ENCODE measurements around the gene PPP4R4. TPM values are rescaled to one million over a fixed set of nuclear protein-coding genes. Genes with fewer than 3 reads are reported as not detected.

Gene PPP4R4
- total RNA-seq, 1 donor from 2014 or later, result 0.88 TPM

DNA sequence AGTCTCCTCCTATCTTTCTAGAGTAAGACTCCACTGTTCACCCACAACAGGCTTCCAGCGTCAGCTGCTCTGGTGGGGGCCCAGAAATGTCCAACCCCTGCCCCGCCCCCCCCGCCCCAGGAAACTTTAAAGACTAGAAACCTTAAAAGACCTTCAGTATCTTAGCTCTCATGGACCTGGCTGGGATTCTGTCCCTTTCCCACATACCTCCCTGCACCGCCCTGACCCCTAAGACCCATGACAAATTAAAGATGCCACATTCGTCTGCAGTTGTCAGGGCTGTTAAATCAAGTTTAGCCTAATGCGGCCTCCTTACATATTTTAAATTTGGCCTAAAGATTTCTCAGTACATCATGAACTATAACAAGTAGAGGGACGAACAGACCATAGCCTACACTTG is 129.0 kb downstream of the PPP4R4 start:
- intact Hi-C loops (cut with micrococcal nuclease), result no loop called here

DNA sequence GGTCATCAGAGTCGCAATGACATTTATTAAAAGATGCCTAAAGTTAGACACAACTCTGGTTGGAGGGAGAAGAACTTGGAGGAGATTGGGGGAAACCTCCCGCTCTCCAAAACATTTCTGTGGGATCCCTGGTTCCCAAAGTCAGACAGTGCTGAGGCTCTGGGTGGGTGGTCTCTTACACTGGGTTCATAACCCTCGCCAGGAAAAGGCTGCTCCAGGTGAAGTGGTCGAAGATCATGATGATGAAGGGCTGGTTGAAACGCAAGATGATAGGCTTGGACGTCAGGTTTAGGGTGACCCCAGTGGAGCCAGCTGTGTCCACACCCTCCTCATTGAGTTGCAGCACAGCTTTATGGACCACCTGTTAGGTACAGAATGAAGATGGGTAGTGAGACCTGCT is 130.1 kb downstream of the PPP4R4 start:
- intact Hi-C loops (cut with micrococcal nuclease), result no loop called here

DNA sequence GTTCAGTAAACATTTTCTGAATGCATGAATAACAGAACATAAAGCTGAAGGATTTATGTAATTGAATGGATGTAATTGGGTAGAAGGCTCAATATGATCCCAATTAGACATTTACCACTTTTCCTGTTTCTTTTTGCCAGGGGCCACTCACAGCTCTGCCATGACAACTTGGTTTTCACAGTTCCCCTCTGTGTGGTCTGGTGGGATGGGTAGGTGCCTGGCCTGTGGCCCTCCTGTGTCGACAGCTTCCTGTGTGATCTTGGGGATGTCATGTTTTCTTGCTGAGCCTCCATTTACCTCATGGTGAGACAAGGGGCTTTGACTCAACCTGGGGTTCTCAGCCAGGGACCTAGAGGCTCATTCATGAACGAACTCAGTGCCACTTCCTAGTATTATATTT is 131.5 kb downstream of the PPP4R4 start:
- intact Hi-C loops (cut with micrococcal nuclease), result no loop called here

DNA sequence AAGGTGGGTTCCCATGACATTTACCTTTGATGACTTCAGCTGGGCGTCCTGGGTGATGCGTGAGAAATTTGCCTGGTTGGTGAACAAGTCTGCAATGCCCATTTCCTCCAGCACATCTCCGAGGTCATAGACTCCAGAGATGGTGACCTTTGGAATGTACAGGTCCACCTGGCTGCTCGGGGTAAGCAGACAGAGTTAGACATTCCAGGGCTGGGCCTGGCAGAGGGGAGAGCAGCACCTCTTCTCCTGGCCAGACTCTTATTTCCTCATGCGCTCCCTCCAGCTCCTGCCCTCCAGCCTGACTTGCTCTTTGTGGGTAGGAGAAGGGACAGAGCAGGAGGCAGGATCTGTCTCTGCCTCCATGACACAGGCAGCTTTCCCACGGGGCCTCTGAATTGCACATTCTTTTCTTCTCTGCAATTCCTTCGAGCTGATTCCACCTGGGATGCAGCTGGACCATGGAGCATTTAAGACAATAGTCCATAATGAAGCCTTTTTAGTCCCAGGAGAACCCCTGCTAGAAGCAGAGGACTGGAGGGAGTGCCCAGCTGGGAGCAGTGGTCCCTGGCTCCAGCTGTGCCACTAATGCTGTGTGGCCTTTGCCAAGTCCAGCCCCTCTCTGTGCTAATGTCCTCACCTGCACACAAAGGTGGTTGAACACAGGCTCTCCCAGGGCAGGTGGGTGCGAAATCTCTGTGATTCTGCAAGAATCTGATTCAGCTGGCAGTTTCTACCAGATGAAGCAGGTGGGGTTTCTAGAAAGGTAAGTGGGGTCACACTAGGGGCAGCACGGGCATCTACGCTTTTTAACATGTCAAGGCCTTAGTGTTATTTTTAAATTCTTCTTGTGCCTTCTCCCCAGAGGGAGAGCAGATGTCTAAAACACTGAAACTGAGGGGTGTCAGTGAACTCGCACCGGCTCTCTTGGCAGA is 132.2 kb downstream of the PPP4R4 start:
- intact Hi-C loops (cut with micrococcal nuclease), result no loop called here

DNA sequence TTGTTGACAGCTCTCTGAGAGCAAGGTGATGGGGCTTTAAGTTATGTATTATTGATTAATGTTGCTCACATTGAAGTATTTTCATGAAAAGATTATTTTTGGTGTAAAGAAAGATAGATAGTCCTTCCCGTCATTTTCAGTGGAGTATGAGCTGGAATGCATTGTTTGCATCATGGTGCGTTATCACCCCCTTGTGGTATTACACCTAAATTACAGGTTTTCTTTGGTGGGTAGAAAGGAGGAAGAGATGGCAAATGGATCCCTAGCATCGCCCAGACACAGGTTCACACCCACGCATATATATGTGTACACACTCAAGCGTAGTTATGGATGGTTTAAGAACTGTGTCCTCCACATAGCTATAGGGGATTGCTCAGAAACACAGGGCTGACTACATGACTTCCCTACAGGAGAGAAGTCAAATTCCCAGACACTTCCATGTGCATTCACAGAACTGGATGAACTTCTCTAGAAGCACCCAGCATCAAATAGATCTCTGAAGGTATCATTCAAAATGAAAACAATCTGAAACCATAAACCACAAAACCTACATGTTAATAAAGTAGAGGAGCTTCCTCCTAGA is 133.4 kb downstream of the PPP4R4 start:
- intact Hi-C loops (cut with micrococcal nuclease), result no loop called here

DNA sequence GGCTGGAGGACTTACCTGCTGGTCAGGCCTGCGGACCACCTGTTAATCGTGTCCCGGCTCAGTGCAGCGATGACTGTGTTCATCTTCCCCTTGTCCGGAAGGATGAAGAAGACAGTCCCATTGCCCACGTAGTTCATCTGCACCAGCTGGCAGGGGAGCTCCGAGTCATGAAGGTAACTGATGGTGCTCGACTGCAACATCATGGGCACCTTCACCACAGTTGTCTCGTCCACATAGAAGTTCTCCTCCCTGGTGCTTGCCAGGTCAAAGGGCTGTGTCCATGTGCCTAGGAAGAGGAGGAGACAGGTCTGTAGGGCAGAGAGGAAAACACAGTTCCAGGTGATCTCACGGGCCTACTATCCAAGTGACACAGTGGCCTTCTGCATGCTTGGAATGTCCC is 135.6 kb downstream of the PPP4R4 start:
- intact Hi-C loops (cut with micrococcal nuclease), result no loop called here

DNA sequence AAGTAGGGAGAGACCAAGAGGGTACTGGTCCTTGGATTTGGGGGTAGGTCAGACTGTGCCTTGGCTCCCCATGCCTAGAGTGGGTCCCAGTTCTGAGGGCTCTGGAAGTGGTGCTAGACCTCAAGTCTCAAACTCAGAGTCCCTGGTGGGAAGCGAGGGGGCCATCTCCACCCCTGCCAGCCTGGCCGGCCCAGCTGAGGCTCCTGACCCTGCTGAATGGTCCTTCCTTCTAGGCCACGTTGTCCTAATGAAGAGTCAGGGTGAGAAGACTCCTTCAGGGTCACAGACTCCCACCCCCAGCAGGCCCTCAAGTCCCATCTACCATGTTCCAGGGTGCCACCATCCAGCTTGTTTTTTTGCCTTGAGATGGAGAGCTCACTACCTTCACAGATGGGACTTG is 136.1 kb downstream of the PPP4R4 start:
- intact Hi-C loops (cut with micrococcal nuclease), result no loop called here

DNA sequence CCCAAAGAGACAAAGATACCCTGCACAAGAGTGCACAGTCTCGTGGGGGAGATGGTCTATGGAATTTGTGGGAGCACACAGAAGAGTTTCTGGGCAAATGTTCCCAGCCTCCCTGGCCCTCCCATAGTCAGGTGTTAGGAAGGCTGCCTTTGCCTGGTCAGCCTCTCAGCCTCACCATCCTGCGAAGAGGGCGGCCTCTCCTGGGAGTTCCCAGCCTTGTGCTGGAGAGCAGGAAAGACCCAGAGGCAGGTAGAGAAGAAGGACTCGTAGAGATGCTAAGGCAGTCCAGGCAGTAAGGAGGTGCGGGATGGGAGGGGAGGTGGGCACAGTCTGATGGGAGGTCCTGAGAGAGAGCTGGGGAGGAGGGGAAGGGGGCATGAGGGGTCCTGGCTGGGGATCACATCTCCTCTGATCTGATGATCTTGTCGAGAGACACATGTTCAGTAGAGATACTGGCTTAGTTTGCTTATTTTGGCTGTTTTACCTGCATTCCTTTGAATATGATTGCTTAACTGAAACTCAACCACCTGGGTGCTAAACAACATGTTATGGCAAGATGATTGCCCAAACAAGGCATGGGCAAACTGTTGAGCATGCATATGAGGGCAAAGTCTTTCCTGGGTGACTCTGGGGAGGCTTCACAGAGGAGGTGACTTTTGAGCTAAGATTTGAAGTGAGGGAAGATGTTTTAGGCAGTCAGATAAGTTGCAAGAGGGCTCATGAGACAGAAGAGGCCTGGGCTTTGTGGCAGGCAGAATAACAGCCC is 138.5 kb downstream of the PPP4R4 start:
- intact Hi-C loops (cut with micrococcal nuclease), result no loop called here

DNA sequence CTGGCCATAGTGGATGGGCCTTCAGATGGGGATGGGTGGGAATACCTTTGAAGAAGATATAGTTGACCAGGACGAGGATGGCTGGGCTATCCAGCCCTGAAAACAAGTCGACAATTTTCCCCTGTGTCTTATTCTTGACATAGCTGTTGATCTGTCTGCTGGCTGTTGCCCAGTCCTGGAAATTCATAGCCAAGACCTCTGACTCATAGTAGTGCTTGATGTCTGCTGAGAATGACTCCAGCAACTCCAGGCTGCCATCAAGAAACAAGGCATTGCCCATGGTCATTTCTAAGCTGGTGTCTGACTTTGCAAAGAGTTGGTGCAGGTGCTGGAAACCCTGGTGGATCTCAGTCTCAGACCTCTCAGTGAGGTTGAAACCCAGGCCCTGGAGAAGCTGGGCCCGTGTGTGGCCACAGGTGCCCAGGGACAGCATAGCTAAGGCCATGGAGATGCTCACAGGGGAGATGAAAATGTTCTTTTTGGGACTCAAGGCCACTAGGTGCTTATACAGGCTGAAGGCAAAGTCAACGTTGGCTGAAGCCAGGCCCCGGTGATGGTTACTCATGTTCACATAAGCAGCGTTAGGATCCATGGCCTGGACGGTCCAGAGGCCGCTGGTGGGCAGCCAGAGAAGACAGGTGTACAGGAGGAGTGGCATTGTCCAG is 140.0 kb downstream of the PPP4R4 start:
- intact Hi-C loops (cut with micrococcal nuclease), result no loop called here

DNA sequence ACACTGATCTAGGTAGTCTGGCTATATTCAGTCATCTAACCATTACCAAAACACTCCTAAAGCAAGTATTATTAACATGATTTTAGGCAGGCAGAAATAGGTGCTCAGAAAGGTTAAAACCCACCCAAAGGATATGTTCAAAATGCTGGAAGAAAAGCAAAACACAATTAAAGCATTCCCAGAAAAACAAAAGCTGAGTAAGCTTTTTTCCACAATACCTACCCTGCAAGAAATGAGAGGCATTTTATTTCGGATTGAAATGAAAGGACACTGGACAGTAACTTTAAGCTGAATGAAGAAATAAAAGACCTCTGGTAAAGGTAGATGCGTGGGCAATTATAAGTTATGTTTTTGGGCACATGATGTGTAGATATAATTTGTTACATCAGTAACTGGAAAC is 140.8 kb downstream of the PPP4R4 start:
- intact Hi-C loops (cut with micrococcal nuclease), result no loop called here

DNA sequence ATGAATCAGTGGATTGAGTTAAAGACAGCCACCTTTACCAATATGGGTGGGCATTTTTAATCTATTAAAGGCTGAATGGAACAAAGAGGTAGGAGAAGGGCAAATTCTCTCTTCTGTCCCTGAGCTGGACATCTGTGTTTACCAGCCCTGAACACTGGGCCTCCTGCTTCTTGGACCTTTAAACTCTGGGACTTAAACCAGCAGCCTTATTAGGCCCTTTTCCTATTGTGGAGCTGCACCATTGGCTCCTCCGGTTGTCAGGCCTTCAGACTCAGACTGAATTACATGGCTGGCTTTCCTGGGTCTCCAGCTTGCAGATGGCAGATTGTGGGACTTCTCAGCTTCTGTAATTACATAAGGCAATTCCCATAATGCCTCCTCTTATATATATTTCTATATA is 142.6 kb downstream of the PPP4R4 start:
- intact Hi-C loops (cut with micrococcal nuclease), result no loop called here

DNA sequence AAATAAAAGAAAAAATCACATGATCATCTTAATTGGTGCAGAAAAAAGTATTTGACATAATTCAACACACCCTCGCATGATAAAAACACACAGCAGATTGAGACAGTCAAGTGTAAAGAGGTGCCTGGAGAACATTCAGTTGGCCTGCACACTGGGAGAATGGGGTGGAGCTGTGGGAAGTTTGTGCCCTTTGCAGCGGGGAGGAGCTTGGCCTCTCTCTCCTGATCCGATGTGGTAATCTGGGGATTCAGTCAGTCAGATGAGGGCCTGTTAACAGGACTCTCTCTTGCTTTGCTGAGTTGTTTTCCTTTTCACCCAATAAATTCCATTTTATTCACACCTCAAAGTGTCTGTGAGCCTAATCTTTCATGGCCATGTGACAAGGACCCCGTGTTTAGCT is 143.1 kb downstream of the PPP4R4 start:
- intact Hi-C loops (cut with micrococcal nuclease), result no loop called here

DNA sequence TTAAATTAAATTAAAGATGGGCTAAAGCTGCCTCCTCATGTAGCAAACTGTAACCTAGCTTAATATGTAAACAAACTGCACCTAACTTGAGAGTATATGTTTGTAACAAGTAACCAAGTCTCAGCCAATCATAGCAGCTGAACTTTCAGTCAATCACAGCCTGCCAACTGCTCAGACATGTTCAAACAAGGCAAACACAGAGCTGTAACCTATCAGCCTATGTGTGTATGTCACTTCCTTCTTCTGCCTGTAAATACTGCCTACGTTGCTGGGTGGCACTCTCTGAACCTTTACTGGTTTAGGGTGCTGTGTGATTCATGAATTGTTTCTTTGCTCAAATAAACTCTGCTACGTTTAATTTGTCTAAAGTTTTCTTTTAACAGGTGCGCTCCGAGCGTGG is 146.1 kb downstream of the PPP4R4 start:
- intact Hi-C loops (cut with micrococcal nuclease), result no loop called here

DNA sequence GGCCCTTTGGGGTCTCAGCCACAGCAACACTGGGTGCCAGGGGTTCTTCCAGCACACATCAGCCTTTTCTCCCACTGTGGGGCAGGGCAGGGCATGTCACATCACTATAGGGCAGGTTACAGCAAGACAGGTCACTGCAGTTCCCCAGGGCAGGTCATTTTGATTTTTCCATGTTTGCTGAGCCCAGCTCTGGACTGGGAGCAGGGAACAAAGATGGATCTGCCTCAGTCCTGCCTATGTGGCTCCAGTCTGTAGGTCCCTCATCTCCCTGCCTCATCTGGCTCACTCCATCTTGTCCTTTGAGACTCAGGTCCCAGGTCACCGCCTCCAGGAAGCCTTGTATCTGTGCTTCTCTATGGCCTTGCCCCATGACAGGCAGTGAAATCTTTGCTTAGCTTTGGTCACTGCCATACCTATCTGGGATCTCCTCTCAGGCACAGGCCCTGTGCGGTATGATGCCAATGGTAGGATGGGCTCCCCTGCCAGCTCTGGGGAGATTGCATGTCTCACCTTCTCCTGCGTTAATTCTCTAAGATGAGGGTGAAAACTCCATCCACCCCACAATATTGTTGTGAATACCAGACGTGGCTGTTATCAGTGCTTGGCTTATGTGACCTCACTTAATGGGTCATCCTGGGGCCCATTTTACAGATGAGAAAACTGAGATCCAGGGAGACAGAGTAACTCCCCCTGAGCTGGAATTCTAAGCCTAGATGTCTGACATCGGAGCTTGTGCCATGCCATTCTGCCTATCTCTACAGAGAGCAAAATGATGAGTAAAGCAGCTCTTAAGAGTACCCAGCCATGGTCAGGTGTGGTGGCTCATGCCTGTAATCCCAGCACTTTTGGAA is 147.5 kb downstream of the PPP4R4 start:
- intact Hi-C loops (cut with micrococcal nuclease), result no loop called here

DNA sequence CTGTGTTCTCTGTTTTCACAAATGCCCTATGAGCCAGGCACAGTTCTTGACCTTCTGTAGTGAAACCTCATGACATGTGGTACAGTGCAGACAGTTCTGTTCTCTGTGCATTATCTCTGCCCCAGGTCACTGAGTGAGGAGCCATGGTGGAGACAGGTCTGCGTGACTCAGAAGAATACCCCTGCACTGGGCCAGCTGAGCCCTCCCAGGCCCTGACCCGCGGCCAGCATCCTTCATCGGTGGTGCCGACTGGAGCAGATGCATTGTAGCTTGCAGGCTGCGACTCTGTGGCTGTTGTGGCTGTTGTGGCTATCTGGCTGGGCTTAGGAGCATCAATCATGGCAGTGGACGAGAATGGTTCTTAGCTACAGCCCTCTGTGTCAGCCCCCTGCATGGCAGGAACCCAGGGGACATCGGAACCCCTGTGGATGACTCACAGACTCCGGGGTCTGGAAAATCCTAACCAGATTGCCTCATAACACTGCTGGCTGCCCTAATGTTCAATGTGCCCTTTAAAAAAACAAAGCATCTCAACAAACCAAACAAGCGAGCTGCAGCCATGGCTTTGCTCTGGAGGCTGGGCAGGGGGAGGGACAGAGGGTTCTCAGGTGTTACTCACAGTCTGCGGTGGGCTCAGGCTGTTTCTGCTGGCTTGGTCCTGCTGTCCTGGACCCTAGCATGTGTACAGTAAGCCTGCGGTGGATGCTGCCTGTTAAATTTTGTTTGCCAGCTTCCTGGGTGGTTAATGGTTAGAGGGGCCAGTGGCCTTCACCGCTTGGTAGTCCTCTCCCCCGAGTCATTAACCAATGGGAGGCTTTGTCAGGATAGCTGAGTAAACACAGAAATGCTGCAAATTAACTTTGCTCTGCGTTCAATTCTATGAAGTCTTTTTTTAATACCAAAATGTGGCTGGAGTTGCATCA is 148.8 kb downstream of the PPP4R4 start, which contains the start of gene SERPINA6:
Gene SERPINA6, minus strand, starts transcription at position 689 of the 923 bp plus-strand sequence. CDS start 8,688 bp downstream, outside the sequence.
- intact Hi-C loops (cut with micrococcal nuclease), result no loop called here

DNA sequence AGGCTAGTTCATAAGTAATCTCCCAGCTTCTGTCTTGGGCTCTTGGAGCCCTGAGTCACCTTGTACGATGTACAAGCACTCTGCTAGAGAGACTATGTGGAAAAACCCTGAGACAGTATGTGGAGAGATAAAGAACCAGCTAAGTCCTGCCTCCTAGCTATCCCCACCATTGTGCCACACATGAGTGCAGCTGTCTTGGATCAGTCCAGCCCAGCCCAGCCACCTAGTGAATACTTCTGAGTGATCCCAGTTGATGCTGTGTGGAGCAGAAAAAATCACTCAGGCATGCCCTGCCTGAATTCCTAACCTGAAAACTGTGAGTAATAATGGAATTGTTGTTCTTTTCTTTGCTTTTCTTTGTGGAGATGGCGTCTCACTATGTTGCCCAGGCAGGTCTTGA is 154.1 kb downstream of the PPP4R4 start:
- intact Hi-C loops (cut with micrococcal nuclease), result no loop called here
